HuH-7.5 (cell line): ENCODE measurements around the gene ZMYND10.
A peak's percentile ranks its signal among the peaks of the same experiment; 100 is the strongest.

Experiments used
- DNase-seq: peaks from one replicate; pipeline ENCODE4 v3.0.0; 2011; ENCODE audit warnings: low spot score

The ZMYND10 gene

GRCh38 chr3:50345586-50346234 is at the start of gene ZMYND10:
TSS of gene ZMYND10 (minus strand) at chr3:50345732. CDS start at chr3:50345579, 153 bp downstream.
- DNase-seq: no peak

DNA sequence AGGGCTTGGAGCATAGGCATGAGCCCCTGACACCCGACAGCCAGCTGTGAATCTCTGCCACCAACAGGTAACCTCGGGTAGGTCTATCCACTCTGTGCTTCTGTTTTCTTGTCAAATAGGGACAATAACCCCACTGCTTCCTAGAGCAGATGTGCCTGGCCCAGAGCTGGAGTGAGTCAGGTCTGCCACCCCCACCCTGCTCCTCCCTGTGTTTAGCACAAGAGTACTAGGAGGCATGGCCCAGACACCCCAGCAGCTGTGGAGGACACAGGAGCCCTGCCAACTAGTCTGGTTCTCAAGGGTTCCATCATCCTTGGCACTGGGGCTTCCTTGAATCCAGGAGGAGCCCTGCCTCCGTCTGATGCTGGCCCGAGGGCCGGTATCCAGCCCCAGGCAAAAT is 47.5 kb upstream of the ZMYND10 start:
- no peak for DNase-seq

GRCh38 chr3:50392101-50392715 is 46.7 kb upstream of the ZMYND10 start:
- no peak for DNase-seq

DNA sequence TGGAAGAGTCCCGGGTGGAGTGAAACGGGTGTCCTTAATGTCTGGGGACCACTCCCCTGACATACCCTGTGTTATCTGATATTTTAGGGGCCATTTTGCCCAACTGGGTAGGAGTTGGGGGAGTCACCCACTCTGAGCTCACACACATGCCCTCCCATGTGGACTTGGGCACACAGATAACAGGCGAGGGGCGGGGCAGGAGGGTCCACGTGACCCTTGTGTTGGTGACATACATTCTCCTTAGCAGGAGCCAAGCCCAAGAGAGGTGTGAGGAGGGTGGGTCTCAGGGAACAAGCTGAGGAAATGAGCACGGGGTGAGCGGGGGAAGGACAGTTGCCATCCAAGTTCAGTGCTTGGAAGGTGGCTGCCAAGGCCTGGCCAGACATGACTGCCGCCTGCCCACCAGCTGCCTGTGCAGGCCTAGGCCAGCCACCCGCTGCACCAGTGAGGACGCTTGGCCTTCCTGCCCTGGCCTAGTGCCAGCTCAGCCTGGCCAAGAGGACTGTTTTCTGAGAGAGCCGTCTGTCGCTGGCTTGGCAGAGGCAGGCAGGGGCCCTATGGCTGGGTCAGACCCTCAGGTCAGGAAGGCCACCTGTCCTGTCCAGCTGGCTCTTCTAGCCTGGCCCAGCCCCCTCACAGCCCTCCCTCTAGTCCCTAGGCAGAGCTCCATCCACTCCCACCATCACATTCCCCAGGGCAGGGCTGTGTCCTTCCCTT is 45.1 kb upstream of the ZMYND10 start:
- DNase-seq: no peak

GRCh38 chr3:50389414-50389767 is 43.9 kb upstream of the ZMYND10 start:
- no peak for DNase-seq

DNA sequence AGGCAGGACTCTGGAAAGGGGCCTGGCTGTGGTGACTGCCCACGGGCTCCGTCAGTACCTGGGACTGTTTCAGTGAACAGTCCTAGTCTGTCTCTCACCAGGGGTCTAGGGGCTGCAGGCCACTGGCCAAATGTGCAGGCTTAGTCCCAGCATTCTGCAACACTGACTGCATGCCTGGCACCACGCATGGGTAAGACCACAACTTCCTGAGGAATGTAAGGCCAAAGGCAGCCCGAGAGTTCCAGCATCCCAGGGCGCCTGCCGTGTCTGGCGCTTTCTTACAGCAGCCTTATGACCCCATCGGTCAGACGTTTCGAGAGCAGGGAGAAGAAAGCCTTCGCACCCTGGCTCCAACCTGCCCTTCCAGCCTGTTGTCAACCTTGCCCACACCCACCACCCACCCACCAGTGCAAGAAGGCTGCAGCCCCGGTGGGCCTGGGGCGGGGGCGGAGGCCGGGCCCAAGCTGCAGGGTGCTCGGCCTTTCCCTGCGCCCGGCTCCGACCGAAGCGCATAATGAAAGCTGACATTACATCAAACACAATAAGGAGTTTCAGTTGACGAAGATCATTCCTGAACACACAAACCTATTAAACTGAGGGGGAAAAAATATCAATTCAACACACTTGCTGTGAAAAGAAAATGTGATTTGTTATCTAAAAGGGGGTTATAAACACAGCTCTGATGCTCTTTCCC is 43.3 kb upstream of the ZMYND10 start:
- DNase-seq: no peak

DNA sequence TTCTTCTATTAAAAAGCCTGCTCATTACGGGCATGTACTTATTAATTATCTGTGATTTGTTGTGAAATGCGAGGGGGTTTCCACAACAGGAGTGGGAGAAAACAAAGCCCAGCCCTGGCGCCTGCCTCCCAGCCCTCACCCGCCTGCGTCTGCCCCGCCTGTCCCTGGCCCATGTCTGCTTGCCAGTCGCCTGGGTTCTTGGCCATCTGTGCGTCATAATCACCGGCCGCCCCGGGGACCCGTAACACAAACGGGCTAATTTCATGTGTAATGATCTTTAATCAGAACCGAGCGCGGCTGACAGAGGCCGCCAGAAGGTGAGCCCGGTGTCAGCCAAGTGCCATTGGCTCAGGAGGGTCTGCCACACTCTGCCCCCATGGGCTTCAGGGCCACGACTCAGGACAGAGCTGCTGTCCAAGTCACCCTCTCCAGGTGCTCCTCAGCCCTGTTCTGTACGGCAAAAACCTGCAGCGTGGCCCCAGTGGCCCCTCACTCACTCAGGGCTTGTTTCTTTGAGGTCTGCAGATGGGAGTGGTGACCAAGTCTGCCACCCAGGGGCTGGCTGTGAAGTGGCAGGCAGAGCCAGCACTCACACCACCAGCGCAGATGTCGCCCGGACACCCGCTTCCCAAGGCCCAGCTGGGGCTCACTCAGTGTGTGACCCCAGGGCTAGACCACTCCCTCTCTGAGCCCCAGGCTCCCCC is 42.6 kb upstream of the ZMYND10 start:
- DNase-seq: peak; percentile 73

- no peak for DNase-seq
These were observed 40.2 kb upstream of the ZMYND10 start for GRCh38 chr3:50385754-50386153.

DNA sequence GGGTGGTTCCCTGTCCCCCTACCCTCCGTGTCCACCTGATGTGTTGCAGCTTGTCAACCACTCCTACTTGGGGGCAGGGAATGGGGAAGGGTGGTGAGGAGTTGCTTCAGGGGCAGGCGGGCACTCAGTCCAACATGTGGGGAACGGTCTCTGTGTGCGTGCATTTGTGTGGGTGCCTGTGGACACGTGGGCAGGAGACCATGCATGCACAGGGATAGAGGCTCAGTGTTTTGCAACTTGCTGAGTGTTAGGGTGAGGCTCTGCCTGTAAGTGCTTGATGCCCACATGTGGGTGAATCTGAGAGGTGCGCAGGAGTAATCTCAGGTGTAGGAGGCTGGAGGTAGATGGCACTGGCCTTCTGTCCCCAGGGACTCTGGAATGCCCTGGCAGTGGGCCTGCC is 38.2 kb upstream of the ZMYND10 start:
- DNase-seq: no peak

- DNase-seq: no peak
These were observed 37.2 kb upstream of the ZMYND10 start for GRCh38 chr3:50382722-50383121.

DNA sequence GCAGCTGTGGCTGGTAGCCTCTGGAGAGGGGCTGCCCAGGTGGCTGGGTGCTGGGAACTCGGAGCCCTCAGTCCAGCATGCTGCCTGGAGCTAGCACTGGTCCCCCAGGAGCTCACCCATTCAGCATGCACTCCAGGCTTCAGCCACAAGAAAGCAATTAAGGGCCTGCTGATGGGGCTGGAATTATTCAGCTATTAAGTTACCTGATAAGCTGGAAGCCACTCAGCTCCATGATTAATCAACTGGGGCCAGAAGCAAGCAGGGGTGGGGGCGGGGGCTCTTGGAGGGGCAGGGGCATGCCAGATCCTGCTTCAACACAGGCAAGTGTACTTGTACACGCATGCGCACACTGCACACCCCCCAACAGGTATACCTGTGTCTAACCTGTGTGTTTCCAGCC is 35.9 kb upstream of the ZMYND10 start:
- DNase-seq: no peak

GRCh38 chr3:50380405-50381085 is 35.0 kb upstream of the ZMYND10 start:
- no peak for DNase-seq

- no peak for DNase-seq
These were observed 33.2 kb upstream of the ZMYND10 start for GRCh38 chr3:50378757-50379156.

DNA sequence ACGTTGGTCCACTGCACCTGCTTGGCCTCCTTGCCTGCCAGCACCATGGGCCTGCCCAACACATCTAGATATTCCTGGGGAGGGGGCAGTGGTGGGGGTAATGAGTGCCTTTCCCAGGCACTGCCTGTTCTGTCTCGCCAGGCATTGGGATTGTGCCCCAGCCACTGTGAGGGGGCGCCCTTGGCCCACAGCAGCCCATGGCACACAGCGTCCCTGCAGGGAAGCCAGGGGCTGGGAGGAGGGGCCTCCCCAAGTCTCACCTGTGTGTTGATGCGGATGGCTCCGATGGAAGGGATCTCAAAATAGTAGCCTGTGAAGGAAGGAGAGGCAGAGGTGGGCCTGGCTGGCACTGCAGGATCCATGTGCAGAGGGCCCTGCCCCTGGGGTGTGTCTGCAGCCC is 32.5 kb upstream of the ZMYND10 start:
- DNase-seq: no peak

- DNase-seq: no peak
These were observed 29.9 kb upstream of the ZMYND10 start for GRCh38 chr3:50375258-50375931.

DNA sequence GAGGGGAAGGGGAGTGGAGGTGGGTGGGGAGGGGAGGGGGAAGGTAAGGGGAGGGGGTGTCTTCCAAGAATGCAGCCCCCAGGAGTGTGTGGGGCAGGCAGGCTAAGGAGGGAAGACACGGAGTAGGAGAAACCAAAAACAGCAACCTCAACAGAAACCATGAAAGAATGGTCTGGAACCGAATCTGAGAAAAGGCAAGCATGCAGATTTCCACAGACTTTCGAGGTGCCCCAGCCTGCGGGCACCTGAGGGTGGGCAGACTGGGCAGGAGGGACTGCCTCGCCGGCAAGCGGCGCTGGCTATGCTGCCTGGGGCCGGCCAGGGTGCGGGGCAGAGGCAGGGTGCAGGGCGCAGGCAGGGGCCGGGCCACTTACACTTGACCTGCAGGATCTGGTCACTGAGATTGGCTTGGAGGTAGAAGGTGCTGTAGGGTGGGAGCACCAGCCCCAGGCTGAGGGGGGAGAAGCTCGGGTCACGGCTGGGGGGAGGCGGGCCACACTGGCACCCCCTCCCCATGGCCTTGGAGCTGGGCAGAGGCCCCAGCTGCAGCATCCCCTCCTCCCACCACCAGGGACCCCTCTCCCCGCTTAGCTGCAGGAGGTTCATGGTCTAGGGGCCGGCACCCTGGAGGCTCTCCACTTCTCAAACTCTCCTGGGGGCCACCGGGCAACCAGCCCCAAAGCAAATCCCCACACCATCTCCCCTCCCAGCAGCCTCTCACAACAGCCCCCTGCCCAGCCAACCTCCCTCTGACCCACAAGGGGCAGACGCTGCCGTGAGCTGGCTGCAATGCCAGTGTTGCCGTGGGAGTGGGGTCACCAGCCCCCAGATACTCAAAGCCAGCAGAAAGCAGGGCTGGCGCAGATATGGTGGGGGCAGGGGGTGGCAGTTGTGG is 29.1 kb upstream of the ZMYND10 start:
- no peak for DNase-seq

GRCh38 chr3:50373146-50374051 is 27.9 kb upstream of the ZMYND10 start:
- no peak for DNase-seq

GRCh38 chr3:50372349-50372748 is 26.8 kb upstream of the ZMYND10 start:
- peak; percentile 45 for DNase-seq

- DNase-seq: no peak
These were observed 25.7 kb upstream of the ZMYND10 start for GRCh38 chr3:50371133-50371685.
